DOHH2 (cell line): ENCODE data around the gene ETF1.

ENCODE experiments used
- EZH2phosphoT487 ChIP-seq: fragments of 200-600 bp; sonication (generic); IDR thresholded peaks from 2 replicates; pipeline ENCODE4 v1.6.1; 2017; ENCODE audit warnings: borderline replicate concordance, mild to moderate bottlenecking, antibody characterized with exemption, low read length, moderate library complexity, mixed read lengths
- TF ChIP-seq, protein P1 (sequence below): fragments of 200-600 bp; sonication (generic); IDR thresholded peaks from one replicate; pipeline ENCODE4 v1.5.1; 2014; ENCODE audit warnings: antibody characterized with exemption, mild to moderate bottlenecking, low read depth, low read length; ENCODE audit not compliant: poor library complexity, severe bottlenecking

DNA sequence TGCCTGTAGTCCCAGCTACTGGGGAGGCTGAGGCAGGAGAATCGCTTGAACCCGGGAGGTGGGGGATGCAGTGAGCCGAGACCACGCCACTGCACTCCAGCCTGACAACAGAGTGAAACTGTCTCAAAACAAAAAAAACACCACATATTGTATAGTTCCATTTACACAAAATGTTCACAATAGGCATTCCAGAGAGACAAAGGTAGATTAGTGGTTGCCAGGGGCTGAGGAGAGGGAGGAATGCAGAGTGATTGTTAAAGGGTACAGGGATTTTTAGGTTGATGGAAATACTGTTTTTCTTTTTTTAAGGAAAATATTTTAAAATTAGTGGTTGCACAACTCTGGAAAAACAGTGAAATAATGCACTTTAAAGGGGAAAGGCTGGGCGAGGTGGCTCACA is 19.6 kb downstream of the ETF1 start:
- TF ChIP-seq, protein P1, sequence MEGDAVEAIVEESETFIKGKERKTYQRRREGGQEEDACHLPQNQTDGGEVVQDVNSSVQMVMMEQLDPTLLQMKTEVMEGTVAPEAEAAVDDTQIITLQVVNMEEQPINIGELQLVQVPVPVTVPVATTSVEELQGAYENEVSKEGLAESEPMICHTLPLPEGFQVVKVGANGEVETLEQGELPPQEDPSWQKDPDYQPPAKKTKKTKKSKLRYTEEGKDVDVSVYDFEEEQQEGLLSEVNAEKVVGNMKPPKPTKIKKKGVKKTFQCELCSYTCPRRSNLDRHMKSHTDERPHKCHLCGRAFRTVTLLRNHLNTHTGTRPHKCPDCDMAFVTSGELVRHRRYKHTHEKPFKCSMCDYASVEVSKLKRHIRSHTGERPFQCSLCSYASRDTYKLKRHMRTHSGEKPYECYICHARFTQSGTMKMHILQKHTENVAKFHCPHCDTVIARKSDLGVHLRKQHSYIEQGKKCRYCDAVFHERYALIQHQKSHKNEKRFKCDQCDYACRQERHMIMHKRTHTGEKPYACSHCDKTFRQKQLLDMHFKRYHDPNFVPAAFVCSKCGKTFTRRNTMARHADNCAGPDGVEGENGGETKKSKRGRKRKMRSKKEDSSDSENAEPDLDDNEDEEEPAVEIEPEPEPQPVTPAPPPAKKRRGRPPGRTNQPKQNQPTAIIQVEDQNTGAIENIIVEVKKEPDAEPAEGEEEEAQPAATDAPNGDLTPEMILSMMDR, result no peak
- no peak for TF ChIP-seq EZH2phosphoT487
